ENCODE measurements around the gene RIT1.

DNA sequence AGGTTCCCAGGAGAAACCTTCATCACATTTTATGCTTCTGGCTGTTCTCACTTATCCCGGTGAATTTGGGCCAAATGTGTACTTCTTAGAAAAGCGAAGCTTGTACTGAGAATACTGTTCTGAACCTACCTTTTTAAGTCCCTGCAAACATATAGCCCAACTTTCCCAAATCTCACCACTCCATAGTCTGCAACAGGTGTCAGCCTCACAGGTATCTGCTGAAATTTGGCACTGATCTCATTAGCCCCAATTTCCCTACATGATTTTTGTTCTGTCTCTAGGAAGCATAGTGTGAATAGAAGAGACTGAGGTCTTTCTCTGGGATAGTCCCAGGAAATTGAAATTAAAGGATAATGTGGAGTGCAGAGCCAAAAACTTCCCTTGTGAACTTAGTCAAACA is 11.5 kb downstream of the RIT1 start:
- TF ChIP-seq, protein P1, sequence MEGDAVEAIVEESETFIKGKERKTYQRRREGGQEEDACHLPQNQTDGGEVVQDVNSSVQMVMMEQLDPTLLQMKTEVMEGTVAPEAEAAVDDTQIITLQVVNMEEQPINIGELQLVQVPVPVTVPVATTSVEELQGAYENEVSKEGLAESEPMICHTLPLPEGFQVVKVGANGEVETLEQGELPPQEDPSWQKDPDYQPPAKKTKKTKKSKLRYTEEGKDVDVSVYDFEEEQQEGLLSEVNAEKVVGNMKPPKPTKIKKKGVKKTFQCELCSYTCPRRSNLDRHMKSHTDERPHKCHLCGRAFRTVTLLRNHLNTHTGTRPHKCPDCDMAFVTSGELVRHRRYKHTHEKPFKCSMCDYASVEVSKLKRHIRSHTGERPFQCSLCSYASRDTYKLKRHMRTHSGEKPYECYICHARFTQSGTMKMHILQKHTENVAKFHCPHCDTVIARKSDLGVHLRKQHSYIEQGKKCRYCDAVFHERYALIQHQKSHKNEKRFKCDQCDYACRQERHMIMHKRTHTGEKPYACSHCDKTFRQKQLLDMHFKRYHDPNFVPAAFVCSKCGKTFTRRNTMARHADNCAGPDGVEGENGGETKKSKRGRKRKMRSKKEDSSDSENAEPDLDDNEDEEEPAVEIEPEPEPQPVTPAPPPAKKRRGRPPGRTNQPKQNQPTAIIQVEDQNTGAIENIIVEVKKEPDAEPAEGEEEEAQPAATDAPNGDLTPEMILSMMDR (IDR thresholded peaks at IDR 0.05): no peak
- no peak for TF ChIP-seq POLR2A (IDR thresholded peaks at IDR 0.05)
- TF ChIP-seq POLR2AphosphoS5 (IDR thresholded peaks at IDR 0.05): no peak
